Activated CD4-positive, CD25-positive, alpha-beta regulatory T cell treated with anti-CD3 and anti-CD28 coated beads, Interleukin-2, amount 50 U/mL, for 24 hours (primary cell): ENCODE data around the gene EPHB1.

Experiments used
- ATAC-seq, 2 donors: fragments of 150-1000 bp; cut with Tn5 transposase; one replicate each; pipeline ENCODE4 v1.10.0; 2021; ENCODE audit warnings: mild to moderate bottlenecking in 1 of 2, moderate library complexity in 1 of 2

Gene EPHB1

GRCh38 chr3:135138776-135139175, 343.7 kb downstream of the EPHB1 start:
- ATAC-seq = no peak

GRCh38 chr3:135140591-135140990, 345.5 kb downstream of the EPHB1 start:
- no peak for ATAC-seq

- no peak for ATAC-seq
Measured at GRCh38 chr3:135141160-135141559, 346.1 kb downstream of the EPHB1 start.

- ATAC-seq = no peak
Measured at GRCh38 chr3:135141672-135142071, 346.6 kb downstream of the EPHB1 start.

- ATAC-seq = no peak
Measured at GRCh38 chr3:135142530-135142929, 347.5 kb downstream of the EPHB1 start.

- ATAC-seq = no peak
Measured at GRCh38 chr3:135143474-135143873, 348.4 kb downstream of the EPHB1 start.

GRCh38 chr3:135145581-135145980, 350.5 kb downstream of the EPHB1 start:
- no peak for ATAC-seq

GRCh38 chr3:135147657-135148056, 352.6 kb downstream of the EPHB1 start:
- no peak for ATAC-seq

- no peak for ATAC-seq
Measured at GRCh38 chr3:135148398-135149020, 353.4 kb downstream of the EPHB1 start.

- ATAC-seq = no peak
Measured at GRCh38 chr3:135149707-135150681, 354.9 kb downstream of the EPHB1 start.

GRCh38 chr3:135154186-135154585, 359.1 kb downstream of the EPHB1 start:
- no peak for ATAC-seq

- no peak for ATAC-seq
Measured at GRCh38 chr3:135155228-135155627, 360.2 kb downstream of the EPHB1 start.

- ATAC-seq = no peak
Measured at GRCh38 chr3:135155791-135156190, 360.7 kb downstream of the EPHB1 start.

GRCh38 chr3:135157045-135157740, 362.1 kb downstream of the EPHB1 start:
- ATAC-seq = no peak

GRCh38 chr3:135158520-135158919, 363.5 kb downstream of the EPHB1 start:
- ATAC-seq = no peak

- ATAC-seq = no peak
Measured at GRCh38 chr3:135159681-135160247, 364.7 kb downstream of the EPHB1 start.

- no peak for ATAC-seq
Measured at GRCh38 chr3:135161425-135161824, 366.4 kb downstream of the EPHB1 start.

- no peak for ATAC-seq
Measured at GRCh38 chr3:135163701-135164100, 368.6 kb downstream of the EPHB1 start.

- ATAC-seq = no peak
Measured at GRCh38 chr3:135165260-135165659, 370.2 kb downstream of the EPHB1 start.

GRCh38 chr3:135166266-135166825, 371.3 kb downstream of the EPHB1 start:
- no peak for ATAC-seq

GRCh38 chr3:135168822-135169221, 373.8 kb downstream of the EPHB1 start:
- ATAC-seq = no peak

- ATAC-seq = no peak
Measured at GRCh38 chr3:135169651-135170050, 374.6 kb downstream of the EPHB1 start.

- ATAC-seq = no peak
Measured at GRCh38 chr3:135170732-135171131, 375.7 kb downstream of the EPHB1 start.
